ENCODE results near the gene OR2T33. TPM values are rescaled to one million over a fixed set of nuclear protein-coding genes. Genes with fewer than 3 reads are reported as not detected.

The OR2T33 gene
- total RNA-seq, 4 donors from 2014 or later: not detected

DNA sequence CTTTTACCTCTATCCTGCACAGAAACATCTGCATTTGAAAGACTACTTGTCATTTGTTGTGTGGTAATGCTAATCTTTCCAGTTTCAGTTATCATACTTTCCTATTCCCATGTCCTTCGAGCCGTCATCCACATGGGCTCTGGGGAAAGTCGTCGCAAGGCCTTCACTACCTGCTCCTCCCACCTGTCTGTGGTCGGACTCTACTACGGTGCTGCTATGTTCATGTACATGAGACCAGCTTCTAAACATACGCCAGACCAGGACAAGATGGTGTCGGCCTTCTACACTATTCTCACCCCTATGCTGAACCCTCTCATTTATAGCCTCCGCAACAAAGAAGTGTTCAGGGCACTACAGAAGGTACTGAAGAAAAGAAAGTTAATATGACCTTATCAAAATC lies 38.3 kb downstream of the OR2T33 start:
- H3K36me3 ChIP-seq: no peaks in the 10 kb centered on the region
- H3K4me1 ChIP-seq: no peaks in the 10 kb centered on the region
- DNase-seq: no peak
- WGBS, 2 donors: 88 to 91% methylated on average over 9 of the region's 9 CpGs
- H3K27ac ChIP-seq: no peak overlapping the region
- intact Hi-C loops (cut with DNase I): no loop called here
- TF ChIP-seq POLR2A (IDR thresholded peaks at IDR 0.05): no peak
- TF ChIP-seq, protein P1, sequence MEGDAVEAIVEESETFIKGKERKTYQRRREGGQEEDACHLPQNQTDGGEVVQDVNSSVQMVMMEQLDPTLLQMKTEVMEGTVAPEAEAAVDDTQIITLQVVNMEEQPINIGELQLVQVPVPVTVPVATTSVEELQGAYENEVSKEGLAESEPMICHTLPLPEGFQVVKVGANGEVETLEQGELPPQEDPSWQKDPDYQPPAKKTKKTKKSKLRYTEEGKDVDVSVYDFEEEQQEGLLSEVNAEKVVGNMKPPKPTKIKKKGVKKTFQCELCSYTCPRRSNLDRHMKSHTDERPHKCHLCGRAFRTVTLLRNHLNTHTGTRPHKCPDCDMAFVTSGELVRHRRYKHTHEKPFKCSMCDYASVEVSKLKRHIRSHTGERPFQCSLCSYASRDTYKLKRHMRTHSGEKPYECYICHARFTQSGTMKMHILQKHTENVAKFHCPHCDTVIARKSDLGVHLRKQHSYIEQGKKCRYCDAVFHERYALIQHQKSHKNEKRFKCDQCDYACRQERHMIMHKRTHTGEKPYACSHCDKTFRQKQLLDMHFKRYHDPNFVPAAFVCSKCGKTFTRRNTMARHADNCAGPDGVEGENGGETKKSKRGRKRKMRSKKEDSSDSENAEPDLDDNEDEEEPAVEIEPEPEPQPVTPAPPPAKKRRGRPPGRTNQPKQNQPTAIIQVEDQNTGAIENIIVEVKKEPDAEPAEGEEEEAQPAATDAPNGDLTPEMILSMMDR (IDR thresholded peaks at IDR 0.05): no peak
- no peaks in the 10 kb centered on the region for H3K9me3 ChIP-seq
- no peak overlapping the region for H3K4me3 ChIP-seq
- no peaks in the 10 kb centered on the region for H3K27me3 ChIP-seq

GRCh38 chr1:248231117-248231516 lies 46.7 kb downstream of the OR2T33 start, which contains the start of gene OR2M4:
Gene OR2M4 (plus strand): TSS chr1:248231417. CDS start chr1:248238929, 7,512 bp downstream.
- H3K27me3 ChIP-seq: no peaks in the 10 kb centered on the region
- no peak for TF ChIP-seq POLR2A (IDR thresholded peaks at IDR 0.05)
- TF ChIP-seq, protein P1 (IDR thresholded peaks at IDR 0.05): no peak
- no peaks in the 10 kb centered on the region for H3K36me3 ChIP-seq
- H3K4me1 ChIP-seq: no peaks in the 10 kb centered on the region
- intact Hi-C loops (cut with DNase I): no loop called here
- no peak within 1 kb of the TSS for H3K27ac ChIP-seq
- no peak within 1 kb of the TSS for H3K4me3 ChIP-seq
- H3K9me3 ChIP-seq: peaks cover 0 to 12% (median 6%) of the 10 kb centered on the region in 3 donors
- DNase-seq: no peak
- 62 to 77% methylated on average over 2 of the region's 2 CpGs for WGBS, 2 donors

- no peaks in the 10 kb centered on the region for H3K27me3 ChIP-seq
- TF ChIP-seq POLR2A (IDR thresholded peaks at IDR 0.05): no peak
- TF ChIP-seq, protein P1 (IDR thresholded peaks at IDR 0.05): no peak
- no peak overlapping the region for H3K27ac ChIP-seq
- H3K36me3 ChIP-seq: no peaks in the 10 kb centered on the region
- no peak for DNase-seq
- 51 to 59% methylated on average over 5 to 6 of the region's 6 CpGs for WGBS, 2 donors
- no peaks in the 10 kb centered on the region for H3K4me1 ChIP-seq
- H3K4me3 ChIP-seq: no peak overlapping the region
- intact Hi-C loops (cut with DNase I): no loop called here
- peaks cover 0 to 12% (median 6%) of the 10 kb centered on the region in 3 donors for H3K9me3 ChIP-seq
Observed at GRCh38 chr1:248229360-248229908, 48.3 kb downstream of the OR2T33 start.

DNA sequence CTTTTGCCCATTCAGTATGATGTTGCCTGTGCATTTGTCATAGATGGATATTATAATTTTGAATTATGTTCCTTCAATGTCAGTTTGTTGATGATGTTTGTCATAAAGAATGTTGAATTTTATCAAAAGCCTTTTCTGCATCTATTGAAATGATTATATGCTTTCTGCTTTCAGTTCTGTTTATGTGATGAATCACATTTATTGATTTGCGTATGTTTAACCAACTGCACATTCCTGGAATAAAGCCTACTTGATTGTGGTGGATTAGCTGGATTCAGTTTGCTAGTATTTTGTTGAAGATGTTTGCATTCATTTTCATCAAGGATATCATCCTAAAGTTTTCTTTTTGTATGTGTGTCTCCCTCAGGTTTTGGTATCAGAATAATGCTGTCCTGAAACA lies 52.2 kb downstream of the OR2T33 start:
- Histone ChIP-seq H3K27ac (no peak overlapping the region), H3K9me3 (peaks cover 0 to 12% (median 6%) of the 10 kb centered on the region in 3 donors), H3K4me1 (no peaks in the 10 kb centered on the region), H3K4me3 (no peak overlapping the region), H3K27me3 (no peaks in the 10 kb centered on the region), H3K36me3 (no peaks in the 10 kb centered on the region)
- DNase-seq: no peak
- TF ChIP-seq, protein P1 (IDR thresholded peaks at IDR 0.05): no peak
- no peak for TF ChIP-seq POLR2A (IDR thresholded peaks at IDR 0.05)
- intact Hi-C loops (cut with DNase I): no loop called here
- WGBS, 2 donors: 68 to 81% methylated on average over 1 of the region's 1 CpG

Other genes starting within 250 kb of the OR2T33 start
- not detected for gene OR2L2, start 247.9 kb downstream of the OR2T33 start, total RNA-seq
- gene OR2L3, start 231.1 kb downstream of the OR2T33 start, total RNA-seq: not detected
- gene OR2L13, start 182.8 kb downstream of the OR2T33 start, total RNA-seq: not detected
- gene OR2M5, start 132.8 kb downstream of the OR2T33 start, total RNA-seq: not detected
- gene OR2M2, start 103.2 kb downstream of the OR2T33 start, total RNA-seq: not detected
- not detected for gene OR2M3, start 80.7 kb downstream of the OR2T33 start, total RNA-seq
- gene OR2M4, start 46.6 kb downstream of the OR2T33 start, total RNA-seq: not detected
- gene OR2T12, start 25.4 kb upstream of the OR2T33 start, total RNA-seq: not detected
- gene OR2M7, start 46.6 kb upstream of the OR2T33 start, total RNA-seq: not detected
- not detected for gene OR14C36, start 70.8 kb upstream of the OR2T33 start, total RNA-seq
- gene OR2T4, start 83.7 kb upstream of the OR2T33 start, total RNA-seq: not detected
- gene OR2T6, start 97.8 kb upstream of the OR2T33 start, total RNA-seq: not detected
- not detected for gene OR2T1, start 125.1 kb upstream of the OR2T33 start, total RNA-seq
- gene OR2T2, start 167.7 kb upstream of the OR2T33 start, total RNA-seq: not detected
- not detected for gene OR2T3, start 195.4 kb upstream of the OR2T33 start, total RNA-seq
- not detected for gene OR2T5, start 210.6 kb upstream of the OR2T33 start, total RNA-seq
- gene OR2G6, start 230.1 kb upstream of the OR2T33 start, total RNA-seq: not detected

Measured in esophagus squamous epithelium (tissue), 5 donors.